ENCODE results near the gene AMFR. TPM values are rescaled to one million over a fixed set of nuclear protein-coding genes. Genes with fewer than 3 reads are reported as not detected.

The AMFR gene
- total RNA-seq, 6 experiments from 2014 or later: 92.2 to 189 (median 137) TPM

DNA sequence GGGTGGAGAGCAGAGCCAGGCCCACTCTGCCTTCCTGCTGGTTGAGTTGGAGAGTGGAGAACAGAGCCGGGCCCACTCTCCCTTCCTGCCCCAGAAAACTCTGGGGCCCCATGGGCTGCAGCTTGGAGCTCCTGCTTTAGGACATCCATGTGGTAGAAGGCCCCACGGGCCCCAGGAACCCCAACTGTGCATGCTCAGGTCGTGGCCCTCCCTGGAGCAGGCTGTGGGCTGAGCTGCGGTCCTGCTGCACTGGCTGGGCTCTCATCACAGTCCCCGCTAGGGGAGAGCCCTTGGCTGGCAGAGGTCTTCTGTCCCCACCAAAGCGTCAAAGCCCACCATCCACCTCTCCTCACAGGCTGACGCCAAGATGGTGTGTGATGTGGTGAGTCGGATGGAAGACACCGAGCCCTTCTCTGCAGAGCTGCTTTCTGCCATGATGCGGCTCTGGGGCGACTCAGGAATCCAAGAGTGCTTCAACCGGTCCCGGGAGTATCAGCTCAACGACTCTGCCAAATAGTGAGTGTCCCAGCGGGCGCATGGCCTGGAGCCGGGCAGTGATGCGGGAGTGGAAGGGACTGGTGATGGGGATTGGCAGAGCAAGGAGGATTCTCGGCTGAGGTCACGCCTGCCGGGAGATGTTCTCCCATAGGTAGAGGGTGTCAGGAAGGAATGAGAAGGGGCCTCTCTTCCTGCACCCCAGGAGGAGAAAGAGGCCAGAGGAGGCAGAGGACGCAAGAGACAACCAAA lies 96.9 kb downstream of the AMFR start:
- Histone ChIP-seq H3K9me3 (no peaks in the 10 kb centered on the region), H3K27ac (no peak overlapping the region), H3K27me3 (no peaks in the 10 kb centered on the region), H3K4me1 (peaks cover 0 to 27% (median 10%) of the 10 kb centered on the region in 4 donors), H3K36me3 (no peaks in the 10 kb centered on the region), H3K4me3 (no peak overlapping the region)
- DNase-seq (no peak), ATAC-seq (no peak)
- intact Hi-C loops (cut with DNase I): no loop called here
- TF ChIP-seq, protein P1, sequence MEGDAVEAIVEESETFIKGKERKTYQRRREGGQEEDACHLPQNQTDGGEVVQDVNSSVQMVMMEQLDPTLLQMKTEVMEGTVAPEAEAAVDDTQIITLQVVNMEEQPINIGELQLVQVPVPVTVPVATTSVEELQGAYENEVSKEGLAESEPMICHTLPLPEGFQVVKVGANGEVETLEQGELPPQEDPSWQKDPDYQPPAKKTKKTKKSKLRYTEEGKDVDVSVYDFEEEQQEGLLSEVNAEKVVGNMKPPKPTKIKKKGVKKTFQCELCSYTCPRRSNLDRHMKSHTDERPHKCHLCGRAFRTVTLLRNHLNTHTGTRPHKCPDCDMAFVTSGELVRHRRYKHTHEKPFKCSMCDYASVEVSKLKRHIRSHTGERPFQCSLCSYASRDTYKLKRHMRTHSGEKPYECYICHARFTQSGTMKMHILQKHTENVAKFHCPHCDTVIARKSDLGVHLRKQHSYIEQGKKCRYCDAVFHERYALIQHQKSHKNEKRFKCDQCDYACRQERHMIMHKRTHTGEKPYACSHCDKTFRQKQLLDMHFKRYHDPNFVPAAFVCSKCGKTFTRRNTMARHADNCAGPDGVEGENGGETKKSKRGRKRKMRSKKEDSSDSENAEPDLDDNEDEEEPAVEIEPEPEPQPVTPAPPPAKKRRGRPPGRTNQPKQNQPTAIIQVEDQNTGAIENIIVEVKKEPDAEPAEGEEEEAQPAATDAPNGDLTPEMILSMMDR (IDR thresholded peaks at IDR 0.05): no peak
- TF ChIP-seq POLR2A (IDR thresholded peaks at IDR 0.05): no peak
- 93% methylated on average over 12 of the region's 22 CpGs for WGBS (ENCODE audit: insufficient coverage, low coverage, low lambda C conversion rate, missing lambda C conversion rate)

GRCh38 chr16:56327929-56328258 lies 97.5 kb downstream of the AMFR start:
- H3K27ac ChIP-seq: no peak overlapping the region
- intact Hi-C loops (cut with DNase I): no loop called here

GRCh38 chr16:56327071-56327928 lies 98.0 kb downstream of the AMFR start:
- H3K4me1 ChIP-seq: peaks cover 0 to 27% (median 10%) of the 10 kb centered on the region in 4 donors
- DNase-seq (no peak), ATAC-seq (no peak)
- no peaks in the 10 kb centered on the region for H3K27me3 ChIP-seq
- TF ChIP-seq, protein P1 (IDR thresholded peaks at IDR 0.05): no peak
- TF ChIP-seq POLR2A (IDR thresholded peaks at IDR 0.05): no peak
- H3K36me3 ChIP-seq: no peaks in the 10 kb centered on the region
- no peaks in the 10 kb centered on the region for H3K9me3 ChIP-seq
- no peak overlapping the region for H3K4me3 ChIP-seq
- H3K27ac ChIP-seq: no peak overlapping the region
- intact Hi-C loops (cut with DNase I): no loop called here
- 73% methylated on average over 6 of the region's 18 CpGs for WGBS (ENCODE audit: insufficient coverage, low coverage, low lambda C conversion rate, missing lambda C conversion rate)

More at GRCh38 chr16:56327929-56328258, 97.5 kb downstream of the AMFR start:
- Histone ChIP-seq H3K4me1 (peaks cover 0 to 27% (median 10%) of the 10 kb centered on the region in 4 donors), H3K4me3 (no peak overlapping the region), H3K9me3 (no peaks in the 10 kb centered on the region), H3K27me3 (no peaks in the 10 kb centered on the region), H3K36me3 (no peaks in the 10 kb centered on the region)
- no peak for ATAC-seq
- no peak for DNase-seq
- no peak for TF ChIP-seq POLR2A (IDR thresholded peaks at IDR 0.05)
- TF ChIP-seq, protein P1 (IDR thresholded peaks at IDR 0.05): no peak
- 68% methylated on average over 6 of the region's 6 CpGs for WGBS (ENCODE audit: insufficient coverage, low coverage, low lambda C conversion rate, missing lambda C conversion rate)

GRCh38 chr16:56325956-56326355 lies 99.4 kb downstream of the AMFR start:
- no peak for ATAC-seq
- H3K4me3 ChIP-seq: no peak overlapping the region
- H3K9me3 ChIP-seq: no peaks in the 10 kb centered on the region
- intact Hi-C loops (cut with DNase I): no loop called here
- H3K27me3 ChIP-seq: no peaks in the 10 kb centered on the region
- WGBS (ENCODE audit: insufficient coverage, low coverage, low lambda C conversion rate, missing lambda C conversion rate): 58% methylated on average over 2 of the region's 6 CpGs
- TF ChIP-seq, protein P1 (IDR thresholded peaks at IDR 0.05): no peak
- no peak for TF ChIP-seq POLR2A (IDR thresholded peaks at IDR 0.05)
- no peak for DNase-seq
- H3K27ac ChIP-seq: no peak overlapping the region
- H3K36me3 ChIP-seq: no peaks in the 10 kb centered on the region
- H3K4me1 ChIP-seq: peaks cover 0 to 27% (median 10%) of the 10 kb centered on the region in 4 donors

Measured in right lobe of liver (tissue), 6 donors.